IPS-15b (cell line): ENCODE results near the gene RARB.

Source experiments
- H3K27me3 ChIP-seq: one replicate; pipeline ENCODE4 v1.6.1; 2013; ENCODE audit warnings: low read length; ENCODE audit not compliant: control insufficient read depth, insufficient read depth
- H3K36me3 ChIP-seq: one replicate; pipeline ENCODE4 v1.6.1; 2013; ENCODE audit warnings: low read length; ENCODE audit not compliant: control insufficient read depth, insufficient read depth
- H3K4me1 ChIP-seq: one replicate; pipeline ENCODE4 v1.6.1; 2013; ENCODE audit warnings: mild to moderate bottlenecking, low read length; ENCODE audit not compliant: control insufficient read depth, insufficient read depth
- H3K4me3 ChIP-seq: one replicate; pipeline ENCODE4 v1.5.1; 2013; ENCODE audit warnings: low read depth, low read length
- H3K9ac ChIP-seq: one replicate; pipeline ENCODE4 v1.6.1; 2013; ENCODE audit warnings: low read depth, mild to moderate bottlenecking, low read length
- H3K9me3 ChIP-seq: one replicate; pipeline ENCODE4 v1.6.1; 2013; ENCODE audit warnings: mild to moderate bottlenecking, low read length; ENCODE audit not compliant: control insufficient read depth, insufficient read depth

RARB gene

DNA sequence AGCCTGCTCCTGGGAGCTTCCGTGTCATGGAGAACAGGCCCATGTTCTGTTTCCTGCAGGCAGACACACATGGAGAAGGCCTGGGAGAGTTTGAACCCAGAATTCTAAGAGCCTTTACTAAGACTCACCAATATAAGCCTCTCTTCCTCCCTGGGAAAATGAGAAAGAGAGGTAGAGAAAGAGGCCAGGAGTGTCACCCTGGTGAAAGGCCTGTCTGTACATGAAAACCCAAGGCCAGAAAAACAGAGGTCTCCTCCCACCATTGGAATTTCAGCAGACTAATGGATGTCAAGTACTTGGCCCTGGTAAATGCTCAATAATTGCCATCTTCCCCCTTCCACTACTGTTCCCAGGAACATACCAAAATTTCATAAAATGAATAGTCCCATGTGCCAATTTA lies 119.0 kb downstream of the RARB start:
- Histone ChIP-seq H3K4me1 (no peaks in the 10 kb centered on the region), H3K4me3 (no peak overlapping the region), H3K27me3 (no peaks in the 10 kb centered on the region), H3K36me3 (no peaks in the 10 kb centered on the region), H3K9me3 (no peaks in the 10 kb centered on the region), H3K9ac (no peak overlapping the region)

DNA sequence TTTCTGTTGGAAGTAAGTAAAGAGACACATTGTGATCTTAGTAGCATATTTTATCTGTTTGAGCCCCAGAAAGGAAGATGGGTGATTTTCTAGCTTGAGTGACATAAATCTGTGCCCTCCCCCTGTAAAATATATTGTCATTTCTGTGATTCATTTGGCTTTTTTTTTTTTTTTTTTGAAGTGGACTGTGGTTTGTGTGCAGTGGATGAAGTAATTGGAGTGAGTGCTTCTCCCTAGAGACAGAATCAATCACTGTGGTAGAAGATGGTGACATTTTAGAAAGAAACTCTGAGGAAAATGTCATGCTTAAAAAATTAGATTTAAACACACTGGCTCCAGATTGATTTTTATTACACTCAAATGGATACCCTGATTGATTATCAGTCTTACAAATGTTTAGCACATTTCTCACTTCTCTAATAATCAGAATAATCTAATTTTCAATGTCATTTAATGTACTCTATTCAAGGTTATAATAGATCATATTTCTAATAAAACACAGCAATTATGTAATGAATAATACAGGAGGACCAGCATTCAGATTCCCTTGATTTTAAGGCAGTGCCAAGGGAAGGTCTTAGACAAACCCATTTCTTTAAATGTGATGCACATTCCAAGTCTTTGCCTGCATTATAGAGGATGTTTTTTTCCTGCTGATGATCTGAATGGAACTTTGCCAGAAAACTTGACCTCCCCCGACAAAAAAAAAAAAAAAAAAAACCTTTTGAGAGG lies 120.0 kb downstream of the RARB start:
- H3K9me3 ChIP-seq, result no peaks in the 10 kb centered on the region
- H3K4me1 ChIP-seq, result no peaks in the 10 kb centered on the region
- H3K27me3 ChIP-seq, result no peaks in the 10 kb centered on the region
- H3K36me3 ChIP-seq, result no peaks in the 10 kb centered on the region
- no peak overlapping the region for H3K4me3 ChIP-seq
- H3K9ac ChIP-seq, result no peak overlapping the region

DNA sequence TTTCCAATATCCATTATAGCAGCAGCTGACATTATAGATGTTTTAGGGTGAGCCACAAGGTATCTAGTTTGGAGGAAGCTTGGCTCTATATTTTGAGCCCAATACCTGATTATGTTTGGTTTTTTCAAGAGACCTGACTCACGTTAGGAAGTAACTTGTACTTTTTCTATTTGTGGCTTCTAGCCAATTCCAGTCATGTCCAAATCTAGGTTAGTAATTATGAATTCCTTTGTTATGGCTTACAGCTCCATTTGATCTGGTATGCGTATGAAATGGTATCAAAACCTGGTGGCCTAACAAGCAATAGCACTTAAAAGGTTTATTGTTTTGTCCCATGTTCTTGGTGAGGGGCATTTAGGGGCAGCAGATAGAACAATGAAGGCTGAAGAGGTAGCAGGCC lies 120.8 kb downstream of the RARB start:
- no peaks in the 10 kb centered on the region for H3K27me3 ChIP-seq

DNA sequence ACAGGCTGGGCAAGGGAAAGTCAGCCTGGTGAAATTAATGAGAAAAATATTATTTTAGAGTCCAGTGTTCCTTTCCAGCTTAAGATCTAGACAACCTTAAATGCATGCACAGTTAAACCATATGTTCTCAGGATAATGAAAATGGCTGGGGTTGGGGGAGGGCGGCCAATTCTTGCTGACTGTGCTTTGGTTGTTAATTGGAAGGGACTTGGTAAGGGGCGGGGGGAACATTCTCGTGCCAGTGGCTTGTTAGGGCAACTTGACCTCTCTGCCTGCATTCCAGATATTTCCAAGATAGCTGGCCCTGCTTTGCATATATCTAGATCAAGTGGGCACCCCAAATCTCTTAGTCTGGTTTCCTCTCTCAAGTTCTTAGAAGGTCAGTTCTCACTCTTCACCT lies 124.2 kb downstream of the RARB start:
- H3K27me3 ChIP-seq, result no peaks in the 10 kb centered on the region
- H3K4me3 ChIP-seq, result no peak overlapping the region
- H3K4me1 ChIP-seq, result no peaks in the 10 kb centered on the region
- no peak overlapping the region for H3K9ac ChIP-seq
- H3K9me3 ChIP-seq, result no peaks in the 10 kb centered on the region
- H3K36me3 ChIP-seq, result no peaks in the 10 kb centered on the region

More for the DNA sequence above, 120.8 kb downstream of the RARB start:
- no peaks in the 10 kb centered on the region for H3K4me1 ChIP-seq
- no peak overlapping the region for H3K4me3 ChIP-seq
- no peaks in the 10 kb centered on the region for H3K36me3 ChIP-seq
- H3K9ac ChIP-seq, result no peak overlapping the region
- no peaks in the 10 kb centered on the region for H3K9me3 ChIP-seq

DNA sequence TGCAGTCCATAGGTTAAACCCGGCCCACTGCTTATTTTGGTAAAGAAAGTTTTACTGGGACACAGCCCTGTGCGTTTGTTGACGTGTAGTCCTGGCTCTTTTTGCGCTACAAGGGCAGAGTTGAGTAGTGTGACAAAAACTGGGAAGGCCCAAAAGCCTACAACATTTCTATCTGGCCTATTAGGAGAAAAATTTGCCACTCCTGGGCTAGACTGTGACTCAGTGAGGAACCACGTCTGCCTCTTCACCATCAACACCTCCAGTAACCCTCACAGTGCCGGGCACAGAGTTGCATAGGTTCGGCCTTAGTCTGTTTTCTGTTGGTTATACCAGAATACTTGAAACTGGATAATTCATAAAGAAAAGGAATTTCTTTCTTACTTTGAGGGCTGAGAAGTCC lies 126.3 kb downstream of the RARB start:
- no peaks in the 10 kb centered on the region for H3K36me3 ChIP-seq
- H3K27me3 ChIP-seq, result no peaks in the 10 kb centered on the region
- H3K9ac ChIP-seq, result no peak overlapping the region
- H3K4me3 ChIP-seq, result no peak overlapping the region
- H3K4me1 ChIP-seq, result no peaks in the 10 kb centered on the region
- H3K9me3 ChIP-seq, result no peaks in the 10 kb centered on the region

DNA sequence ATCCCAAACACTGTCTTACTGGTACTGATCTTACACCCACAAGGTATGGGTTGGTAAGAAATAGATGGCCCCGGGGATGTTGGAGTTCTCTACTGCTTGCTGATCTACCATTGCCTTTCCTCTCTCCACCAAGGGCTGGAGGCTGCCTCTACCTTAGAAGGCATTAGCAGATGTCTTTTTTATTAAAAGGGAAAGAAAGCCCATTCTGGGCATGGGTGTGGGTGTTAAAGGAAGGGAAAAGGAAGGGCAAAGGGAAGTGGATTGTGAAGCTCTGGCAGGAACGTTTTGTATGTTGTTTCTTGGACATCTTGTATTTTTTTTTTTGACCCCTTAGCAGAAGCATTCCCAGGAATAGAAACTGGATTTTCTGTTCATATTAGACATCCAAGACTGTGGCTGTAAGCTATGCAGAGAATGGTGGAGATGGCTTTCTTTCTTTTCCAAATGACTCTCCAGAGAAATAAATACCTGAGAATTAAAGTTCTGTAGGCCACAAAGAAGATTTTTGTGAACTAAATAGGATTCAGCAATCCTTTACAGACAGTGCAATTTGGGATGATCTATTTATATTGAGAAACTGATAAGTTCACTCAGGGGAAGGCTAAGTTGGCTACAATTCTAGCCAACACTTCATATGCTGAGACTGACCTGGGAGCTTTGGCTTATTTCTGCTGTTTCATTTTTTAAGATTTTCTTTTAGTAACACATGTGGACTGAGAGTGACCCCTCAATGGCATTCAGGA lies 127.8 kb downstream of the RARB start:
- H3K4me1 ChIP-seq, result no peaks in the 10 kb centered on the region

DNA sequence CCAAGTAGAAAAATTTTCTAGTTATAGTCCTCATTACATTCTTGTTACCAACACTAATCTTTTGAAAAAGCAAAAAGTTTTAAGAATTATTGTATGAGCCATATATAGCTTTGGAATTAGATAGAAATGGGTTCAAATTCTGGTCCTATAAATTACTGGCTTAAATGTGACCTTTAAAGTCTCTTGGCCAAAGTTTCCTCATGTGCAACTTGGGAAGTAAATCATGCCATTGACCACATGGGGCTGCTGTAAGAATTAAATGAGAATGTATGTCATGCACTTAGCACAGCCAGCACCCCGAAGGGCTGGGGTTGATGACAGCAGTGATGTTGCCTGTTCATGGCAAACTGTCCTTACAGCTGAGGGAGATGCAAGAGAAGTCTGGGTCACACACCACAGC lies 128.4 kb downstream of the RARB start:
- H3K4me1 ChIP-seq, result no peaks in the 10 kb centered on the region
- H3K4me3 ChIP-seq, result no peak overlapping the region
- no peaks in the 10 kb centered on the region for H3K36me3 ChIP-seq
- no peak overlapping the region for H3K9ac ChIP-seq
- no peaks in the 10 kb centered on the region for H3K9me3 ChIP-seq
- no peaks in the 10 kb centered on the region for H3K27me3 ChIP-seq

More for the DNA sequence above, 127.8 kb downstream of the RARB start:
- no peaks in the 10 kb centered on the region for H3K36me3 ChIP-seq
- H3K9me3 ChIP-seq, result no peaks in the 10 kb centered on the region
- no peak overlapping the region for H3K9ac ChIP-seq
- no peak overlapping the region for H3K4me3 ChIP-seq
- no peaks in the 10 kb centered on the region for H3K27me3 ChIP-seq

DNA sequence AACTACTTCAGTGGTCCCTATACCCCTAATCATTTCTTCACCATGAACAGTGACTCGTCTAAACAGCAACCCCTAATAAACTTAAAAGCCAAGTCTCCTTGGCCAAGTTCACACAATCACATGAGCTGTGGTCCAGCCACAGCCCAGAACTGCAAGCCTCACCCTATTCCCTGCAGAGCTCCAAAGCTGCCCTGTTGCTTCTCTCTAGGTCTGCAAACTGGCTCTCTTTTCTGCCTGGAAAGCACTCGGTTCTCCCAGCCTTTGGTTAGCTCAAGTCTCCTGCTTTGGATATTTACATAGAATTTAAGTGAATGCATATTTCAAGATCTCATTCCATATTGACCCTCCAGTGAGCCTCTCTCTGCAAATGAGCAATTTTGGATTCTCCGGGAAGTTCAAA lies 129.6 kb downstream of the RARB start:
- Histone ChIP-seq H3K27me3 (no peaks in the 10 kb centered on the region), H3K36me3 (no peaks in the 10 kb centered on the region), H3K4me3 (no peak overlapping the region), H3K4me1 (no peaks in the 10 kb centered on the region), H3K9me3 (no peaks in the 10 kb centered on the region), H3K9ac (no peak overlapping the region)

DNA sequence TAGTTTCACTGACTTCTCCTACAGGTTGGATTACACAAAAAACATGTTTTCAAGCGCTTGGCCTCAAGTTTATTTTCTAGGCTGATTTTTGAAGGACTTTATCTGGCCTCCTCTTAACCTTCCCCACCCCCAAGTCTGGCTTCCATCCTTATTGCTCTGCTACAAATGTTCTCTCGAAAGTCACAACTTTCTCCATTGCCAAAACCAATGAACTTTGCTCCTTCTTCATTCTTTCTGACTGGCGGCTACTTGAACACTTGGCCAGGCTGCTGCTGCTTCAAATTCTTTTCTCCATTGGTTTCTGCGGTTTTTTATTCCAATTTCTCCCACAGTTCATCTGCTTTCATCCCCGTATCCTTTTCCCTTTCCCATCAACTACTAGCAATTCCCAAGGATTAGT lies 130.1 kb downstream of the RARB start:
- no peaks in the 10 kb centered on the region for H3K36me3 ChIP-seq
- H3K4me3 ChIP-seq, result no peak overlapping the region
- H3K4me1 ChIP-seq, result no peaks in the 10 kb centered on the region
- no peaks in the 10 kb centered on the region for H3K27me3 ChIP-seq
- H3K9me3 ChIP-seq, result no peaks in the 10 kb centered on the region
- no peak overlapping the region for H3K9ac ChIP-seq

DNA sequence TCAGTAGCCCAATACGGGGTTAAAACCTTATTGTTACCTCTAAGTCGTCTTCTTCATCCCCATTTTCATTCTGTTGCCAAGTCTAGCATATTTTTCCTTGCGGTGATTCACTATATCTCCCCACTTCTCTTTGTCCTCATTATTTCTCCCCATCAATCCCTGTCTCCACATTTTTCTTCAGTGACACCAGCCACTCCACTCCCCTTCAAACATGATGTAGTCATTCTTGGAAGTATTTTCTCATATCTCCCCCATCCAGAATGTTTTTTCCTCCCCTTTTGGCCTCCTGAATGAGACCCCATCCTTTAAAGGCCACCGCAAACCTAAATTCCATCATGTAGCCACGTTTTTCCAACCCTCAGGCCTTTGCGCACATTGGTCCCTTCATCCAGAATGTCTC lies 130.7 kb downstream of the RARB start:
- H3K27me3 ChIP-seq, result no peaks in the 10 kb centered on the region
- H3K4me3 ChIP-seq, result no peak overlapping the region
- no peaks in the 10 kb centered on the region for H3K36me3 ChIP-seq
- no peaks in the 10 kb centered on the region for H3K9me3 ChIP-seq
- H3K4me1 ChIP-seq, result no peaks in the 10 kb centered on the region
- H3K9ac ChIP-seq, result no peak overlapping the region

DNA sequence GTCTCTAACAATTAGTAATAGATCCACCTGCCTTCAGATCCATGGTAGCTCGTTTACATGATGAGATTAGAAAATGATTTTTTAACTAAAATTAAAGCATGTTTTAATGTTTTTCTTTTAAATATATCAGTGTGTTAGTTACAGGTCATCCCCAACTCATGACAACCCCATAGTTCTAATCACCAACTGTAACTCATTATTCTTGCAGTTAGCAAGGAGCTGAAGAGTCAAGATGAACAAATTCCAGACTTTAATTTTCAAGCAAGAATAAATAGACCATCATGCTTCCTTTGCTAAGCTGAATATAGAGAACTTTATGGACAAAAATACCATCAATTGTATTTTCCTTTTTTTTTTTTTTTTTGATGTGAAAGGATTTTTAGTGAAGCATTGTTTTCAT lies 135.5 kb downstream of the RARB start:
- no peak overlapping the region for H3K9ac ChIP-seq
- no peak overlapping the region for H3K4me3 ChIP-seq
- no peaks in the 10 kb centered on the region for H3K4me1 ChIP-seq
- H3K27me3 ChIP-seq, result no peaks in the 10 kb centered on the region
- H3K36me3 ChIP-seq, result no peaks in the 10 kb centered on the region
- H3K9me3 ChIP-seq, result no peaks in the 10 kb centered on the region

DNA sequence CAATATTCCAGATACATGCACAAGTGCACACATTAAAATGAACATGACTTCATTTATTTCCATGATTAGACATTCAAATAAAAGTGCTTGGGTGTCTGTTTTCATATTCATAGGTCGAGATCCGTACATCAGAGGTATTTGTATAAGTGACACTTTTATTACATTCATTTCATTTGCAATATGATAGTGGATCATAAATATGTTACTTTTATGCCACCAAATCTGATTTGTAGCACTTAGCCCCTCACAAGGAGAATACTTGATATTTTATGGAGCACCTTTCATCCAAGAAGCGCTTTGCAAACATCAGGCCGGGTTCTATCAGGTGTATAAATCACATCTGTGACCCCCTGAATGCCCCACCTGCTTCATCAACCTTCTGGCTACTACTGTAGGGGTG lies 136.0 kb downstream of the RARB start:
- H3K4me3 ChIP-seq, result no peak overlapping the region
- H3K9me3 ChIP-seq, result no peaks in the 10 kb centered on the region
- no peaks in the 10 kb centered on the region for H3K4me1 ChIP-seq
- H3K36me3 ChIP-seq, result no peaks in the 10 kb centered on the region
- H3K9ac ChIP-seq, result no peak overlapping the region
- no peaks in the 10 kb centered on the region for H3K27me3 ChIP-seq
